HFFc6 (cell line): ENCODE results near the gene ZIC1. TPM values are rescaled to one million over a fixed set of nuclear protein-coding genes. Genes with fewer than 3 reads are reported as not detected.

Experiments used
- DNase-seq: peaks from one replicate; pipeline ENCODE4 v3.0.0-alpha.2; 2018
- H3K27ac Mint-ChIP-seq: 2 replicates; pipeline ENCODE4 v1.8.0; 2020; ENCODE audit warnings: mild to moderate bottlenecking, mixed read lengths
- H3K27me3 Mint-ChIP-seq: 2 replicates; pipeline ENCODE4 v1.8.0; 2021; ENCODE audit warnings: mild to moderate bottlenecking, moderate library complexity, mixed read lengths; ENCODE audit not compliant: insufficient read depth
- H3K36me3 Mint-ChIP-seq: 2 replicates; pipeline ENCODE4 v1.8.0; 2021; ENCODE audit warnings: low read depth, mixed read lengths
- H3K4me1 Mint-ChIP-seq: 2 replicates; pipeline ENCODE4 v1.8.0; 2020; ENCODE audit warnings: low read depth, mixed read lengths
- H3K4me3 Mint-ChIP-seq: 2 replicates; pipeline ENCODE4 v1.8.0; 2020; ENCODE audit warnings: mild to moderate bottlenecking, moderate library complexity, mixed read lengths
- H3K9me3 Mint-ChIP-seq: 2 replicates; pipeline ENCODE4 v1.8.0; 2020; ENCODE audit warnings: mild to moderate bottlenecking, mixed read lengths
- CTCF ChIP-seq: fragments of 200-600 bp; sonication (generic); IDR thresholded peaks from 2 replicates; pipeline ENCODE4 v1.5.0; 2021; ENCODE audit warnings: antibody characterized with exemption, mild to moderate bottlenecking
- total RNA-seq, 6 experiments: library from RNA; stranded (reverse); fragmentation: NEBNext Ultra II Directional; extraction: Animal tissue kit (Norgen Biotek cat#: 25700); gene quantifications; 2 replicates in 1 of 6; 3 replicates in 5 of 6; pipeline ENCODE4 v1.2.3, GENCODE V29; 2021

Gene ZIC1
- total RNA-seq, 6 experiments from 2014 or later, result 0.43 to 1.0 (median 0.57) TPM

GRCh38 chr3:147406028-147406931, 2.9 kb upstream of the ZIC1 start, which contains the start of gene ZIC4:
ZIC4 (minus strand) TSS chr3:147406543; CDS start chr3:147402797, 3,746 bp downstream.
- Mint-ChIP-seq H3K9me3 (peaks cover 16% of the 10 kb centered on the region; the same call in 1 of the 2 replicates), H3K27ac (no peak within 1 kb of the TSS), H3K27me3 (peaks cover 75% of the 10 kb centered on the region)

GRCh38 chr3:147407114-147407497, 2.1 kb upstream of the ZIC1 start:
- Mint-ChIP-seq H3K36me3 (peaks cover 16% of the 10 kb centered on the region), H3K4me1 (peaks cover 46% of the 10 kb centered on the region), H3K9me3 (peaks cover 19% of the 10 kb centered on the region; the same call in 1 of the 2 replicates), H3K27me3 (peaks cover 71% of the 10 kb centered on the region), H3K27ac (no peak overlapping the region), H3K4me3 (peak overlapping the region; percentile 32)
- TF ChIP-seq CTCF, result no peak
- no peak for DNase-seq

More at GRCh38 chr3:147406028-147406931, 2.9 kb upstream of the ZIC1 start, which contains the start of gene ZIC4:
- peaks cover 39% of the 10 kb centered on the region for H3K4me1 Mint-ChIP-seq
- H3K36me3 Mint-ChIP-seq, result peaks cover 16% of the 10 kb centered on the region
- peak within 1 kb of the TSS; percentile 76 for H3K4me3 Mint-ChIP-seq
- TF ChIP-seq CTCF, result no peak
- DNase-seq, result no peak

- peaks cover 16% of the 10 kb centered on the region for H3K36me3 Mint-ChIP-seq
- H3K4me3 Mint-ChIP-seq, result peak overlapping the region; percentile 76
- H3K9me3 Mint-ChIP-seq, result peaks cover 19% of the 10 kb centered on the region; the same call in 1 of the 2 replicates
- H3K27me3 Mint-ChIP-seq, result peaks cover 72% of the 10 kb centered on the region
- TF ChIP-seq CTCF, result no peak
- H3K4me1 Mint-ChIP-seq, result peaks cover 46% of the 10 kb centered on the region
- H3K27ac Mint-ChIP-seq, result no peak overlapping the region
- DNase-seq, result no peak
These were observed 1.5 kb upstream of the ZIC1 start for GRCh38 chr3:147407498-147408187.

- TF ChIP-seq CTCF, result no peak
- peak overlapping the region; percentile 76 for H3K4me3 Mint-ChIP-seq
- peaks cover 50% of the 10 kb centered on the region for H3K4me1 Mint-ChIP-seq
- H3K27ac Mint-ChIP-seq, result no peak overlapping the region
- H3K9me3 Mint-ChIP-seq, result peaks cover 19% of the 10 kb centered on the region; the same call in 1 of the 2 replicates
- peaks cover 77% of the 10 kb centered on the region for H3K27me3 Mint-ChIP-seq
- DNase-seq, result no peak
- peaks cover 19% of the 10 kb centered on the region for H3K36me3 Mint-ChIP-seq
These were observed 721 bp upstream of the ZIC1 start for GRCh38 chr3:147408188-147409100.

GRCh38 chr3:147410116-147410525, 956 bp downstream of the ZIC1 start:
- Mint-ChIP-seq H3K4me1 (peaks cover 53% of the 10 kb centered on the region), H3K4me3 (peak overlapping the region; percentile 95; the same call in 1 of the 2 replicates), H3K27ac (no peak overlapping the region), H3K9me3 (peaks cover 19% of the 10 kb centered on the region; the same call in 1 of the 2 replicates), H3K36me3 (peaks cover 21% of the 10 kb centered on the region), H3K27me3 (peaks cover 67% of the 10 kb centered on the region)
- no peak for DNase-seq
- TF ChIP-seq CTCF, result no peak
